Skeletal muscle tissue (tissue), 4 donors: ENCODE results near the gene SMARCAD1. TPM values are rescaled to one million over a fixed set of nuclear protein-coding genes. Genes with fewer than 3 reads are reported as not detected.

Experiments
- H3K27ac ChIP-seq: one replicate; pipeline ENCODE4 v1.7.0; 2013; ENCODE audit warnings: mild to moderate bottlenecking, low read depth, low read length, inconsistent platforms
- H3K27me3 ChIP-seq, 3 donors: one replicate each; pipeline ENCODE4 v1.7.0; 2013; ENCODE audit warnings: low read length in 3 of 3; ENCODE audit not compliant: control insufficient read depth in 3 of 3, insufficient read depth in 3 of 3
- H3K36me3 ChIP-seq, 3 donors: one replicate each; pipeline ENCODE4 v1.7.0; 2013; ENCODE audit warnings: low read length in 3 of 3; ENCODE audit not compliant: control insufficient read depth in 3 of 3, insufficient read depth in 3 of 3
- H3K4me1 ChIP-seq, 3 donors: one replicate each; pipeline ENCODE4 v1.7.0; 2013; ENCODE audit warnings: low read length in 3 of 3, mild to moderate bottlenecking in 3 of 3; ENCODE audit not compliant: control insufficient read depth in 3 of 3, insufficient read depth in 3 of 3
- H3K4me3 ChIP-seq, 3 donors: one replicate each; pipeline ENCODE4 v1.7.0; 2013; ENCODE audit warnings: low read length in 3 of 3
- H3K9ac ChIP-seq, 3 donors: one replicate each; pipeline ENCODE4 v1.7.0; 2013; ENCODE audit warnings: low read length in 3 of 3, mild to moderate bottlenecking in 3 of 3, moderate library complexity in 2 of 3, low read depth in 1 of 3
- H3K9me3 ChIP-seq, 3 donors: one replicate each; pipeline ENCODE4 v1.7.0; 2013; ENCODE audit warnings: low read length in 3 of 3; ENCODE audit not compliant: control insufficient read depth in 3 of 3
- total RNA-seq: library from RNA; depleted of rRNA; stranded (reverse); fragments of >200 nt; gene quantifications from one replicate; pipeline ENCODE4 v1.2.3, GENCODE V29; 2014
- donor health status: Osteomylitis.

The SMARCAD1 gene
- total RNA-seq, 1 donor from 2014 or later: 28.7 TPM

DNA sequence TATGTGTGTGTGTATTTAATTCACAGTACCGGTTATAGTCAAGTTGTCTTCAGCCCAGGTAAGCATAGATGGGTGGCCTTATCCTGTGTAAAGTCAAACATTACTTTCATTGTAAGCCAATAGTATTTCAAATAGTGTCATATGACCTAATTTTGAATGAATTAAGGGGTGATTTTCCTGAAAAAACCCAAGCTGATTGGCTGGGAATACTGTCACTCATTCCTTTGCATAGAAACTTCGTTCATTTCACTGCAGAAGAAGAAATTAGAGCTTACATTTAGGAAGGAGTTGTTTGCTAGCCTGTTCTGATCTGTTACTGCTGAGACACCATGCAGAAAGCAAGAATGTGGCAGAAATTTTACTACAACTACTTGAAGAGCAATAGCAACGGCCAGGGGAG lies 45.4 kb downstream of the SMARCAD1 start:
- Histone ChIP-seq H3K4me3 (no peak overlapping the region), H3K4me1 (no peaks in the 10 kb centered on the region), H3K9ac (no peak overlapping the region), H3K27me3 (no peaks in the 10 kb centered on the region), H3K9me3 (no peaks in the 10 kb centered on the region), H3K27ac (no peak overlapping the region), H3K36me3 (peaks cover 7 to 21% (median 16%) of the 10 kb centered on the region in 3 donors)

DNA sequence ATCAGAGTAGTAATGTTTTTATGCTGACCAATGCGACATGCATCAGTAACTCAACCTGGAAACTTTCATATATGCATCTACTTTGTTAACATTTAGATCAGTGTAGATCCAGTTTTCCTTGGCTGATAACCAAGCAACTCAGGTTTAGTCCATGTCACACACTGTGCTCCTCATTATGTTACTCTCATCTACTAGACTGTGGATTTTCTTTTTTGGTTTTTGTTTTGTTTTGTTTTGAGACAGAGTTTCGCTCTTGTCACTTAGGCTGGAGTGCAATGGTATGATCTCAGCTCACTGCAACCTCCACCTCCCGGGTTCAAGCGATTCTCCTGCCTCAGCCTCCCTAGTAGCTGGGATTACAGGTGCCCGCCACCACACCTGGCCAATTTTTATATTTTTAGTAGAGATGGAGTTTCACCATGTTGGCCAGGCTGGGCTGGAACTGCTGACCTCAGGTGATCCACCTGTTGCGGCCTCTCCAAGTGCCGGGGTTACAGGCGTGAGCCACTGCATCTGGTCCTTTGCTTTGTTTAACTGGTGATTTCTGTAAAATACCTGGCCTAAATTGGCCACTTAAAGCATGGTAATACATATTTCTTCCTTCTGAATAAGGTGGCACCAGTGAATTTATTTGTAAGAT lies 48.6 kb downstream of the SMARCAD1 start:
- Histone ChIP-seq H3K4me1 (no peaks in the 10 kb centered on the region), H3K9me3 (no peaks in the 10 kb centered on the region), H3K27me3 (no peaks in the 10 kb centered on the region), H3K27ac (no peak overlapping the region), H3K4me3 (no peak overlapping the region), H3K9ac (no peak overlapping the region), H3K36me3 (peaks cover 7 to 16% (median 13%) of the 10 kb centered on the region in 3 donors)

DNA sequence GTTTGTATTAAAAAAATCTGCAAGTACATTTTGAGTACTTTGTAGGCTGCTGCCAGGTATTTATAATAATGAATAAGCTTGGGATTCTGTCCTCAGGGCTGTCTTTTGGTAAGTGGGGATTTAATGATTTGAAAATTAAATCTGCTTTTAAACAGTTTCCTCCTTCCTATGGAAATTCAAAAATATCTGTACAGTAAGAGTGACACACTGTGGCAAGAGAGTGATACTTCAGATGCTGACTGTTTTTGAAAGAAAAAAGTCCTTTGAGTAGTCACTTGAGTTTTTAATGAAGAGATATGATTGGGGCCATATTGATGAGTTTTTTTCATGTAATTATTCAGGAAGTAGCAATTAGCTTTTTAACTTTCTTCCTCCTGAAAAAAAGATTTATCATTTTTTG lies 49.2 kb downstream of the SMARCAD1 start:
- H3K27ac ChIP-seq: no peak overlapping the region
- H3K4me1 ChIP-seq: no peaks in the 10 kb centered on the region
- H3K9ac ChIP-seq: no peak overlapping the region
- no peaks in the 10 kb centered on the region for H3K9me3 ChIP-seq
- no peak overlapping the region for H3K4me3 ChIP-seq
- no peaks in the 10 kb centered on the region for H3K27me3 ChIP-seq
- H3K36me3 ChIP-seq: peaks cover 7 to 14% (median 13%) of the 10 kb centered on the region in 3 donors

DNA sequence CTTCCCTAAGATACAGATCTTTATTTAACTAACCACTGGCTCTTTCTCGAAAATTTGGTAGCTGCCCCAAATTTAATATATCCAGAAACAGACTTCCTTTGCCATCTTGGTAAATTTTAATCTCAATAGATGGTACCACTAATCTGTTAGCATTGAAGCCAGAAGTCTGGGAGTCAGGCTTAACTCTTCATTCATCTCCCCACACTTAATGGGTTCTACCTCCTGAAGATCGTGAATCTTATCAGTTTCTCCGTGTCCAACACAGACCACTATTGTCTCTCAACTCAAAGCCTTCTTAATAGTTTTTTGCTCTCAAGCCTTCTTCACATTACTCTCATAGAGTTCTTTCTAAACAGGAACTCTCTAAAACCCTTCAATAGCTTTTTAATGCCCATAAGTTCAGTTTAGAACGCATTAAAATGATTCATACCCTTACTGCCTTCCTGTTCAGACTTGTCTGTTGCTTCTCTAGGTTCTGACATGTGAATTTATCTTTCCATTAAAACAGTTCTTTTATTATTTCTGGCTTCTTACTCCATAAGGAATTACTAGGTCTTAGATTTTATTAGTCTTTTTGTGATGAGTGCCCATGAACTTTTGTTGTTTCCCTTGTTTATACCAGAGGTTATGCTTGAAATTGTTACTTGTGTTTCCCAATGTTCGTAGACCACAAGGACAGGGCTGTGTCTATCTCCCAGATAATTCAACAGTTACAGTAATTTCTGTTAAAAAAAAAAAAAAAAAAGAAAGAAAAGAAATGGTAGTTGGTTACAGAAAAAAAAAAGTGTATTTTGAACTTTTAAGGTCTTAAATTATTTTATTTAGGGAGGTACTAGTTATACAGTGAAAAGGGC lies 54.7 kb downstream of the SMARCAD1 start:
- H3K4me1 ChIP-seq: no peaks in the 10 kb centered on the region
- no peaks in the 10 kb centered on the region for H3K9me3 ChIP-seq
- no peak overlapping the region for H3K9ac ChIP-seq
- H3K27ac ChIP-seq: no peak overlapping the region
- peaks cover 0 to 9% (median 0%) of the 10 kb centered on the region in 3 donors for H3K36me3 ChIP-seq
- no peak overlapping the region for H3K4me3 ChIP-seq
- H3K27me3 ChIP-seq: no peaks in the 10 kb centered on the region

DNA sequence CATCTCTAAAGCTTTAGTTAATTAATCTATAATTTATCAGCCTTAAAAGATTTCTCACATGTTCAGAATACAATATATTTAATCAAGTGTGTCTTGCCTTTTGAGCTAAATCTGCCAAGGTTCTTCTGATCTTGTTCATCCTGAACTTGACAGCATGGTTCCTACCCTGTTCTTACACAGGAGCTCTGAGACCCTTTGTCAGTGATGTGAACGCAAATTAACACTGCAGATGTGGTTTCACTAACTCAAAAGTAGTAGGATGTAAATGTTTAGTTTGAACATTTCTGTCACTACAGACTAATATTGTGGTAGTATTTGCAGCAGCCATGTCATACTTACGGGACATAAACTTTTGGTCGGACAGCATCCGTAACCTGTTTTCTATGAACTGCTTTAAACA lies 59.4 kb downstream of the SMARCAD1 start:
- Histone ChIP-seq H3K9me3 (no peaks in the 10 kb centered on the region), H3K9ac (no peak overlapping the region), H3K27me3 (no peaks in the 10 kb centered on the region), H3K27ac (no peak overlapping the region), H3K36me3 (peaks cover 0 to 14% (median 9%) of the 10 kb centered on the region in 3 donors), H3K4me3 (no peak overlapping the region), H3K4me1 (no peaks in the 10 kb centered on the region)

DNA sequence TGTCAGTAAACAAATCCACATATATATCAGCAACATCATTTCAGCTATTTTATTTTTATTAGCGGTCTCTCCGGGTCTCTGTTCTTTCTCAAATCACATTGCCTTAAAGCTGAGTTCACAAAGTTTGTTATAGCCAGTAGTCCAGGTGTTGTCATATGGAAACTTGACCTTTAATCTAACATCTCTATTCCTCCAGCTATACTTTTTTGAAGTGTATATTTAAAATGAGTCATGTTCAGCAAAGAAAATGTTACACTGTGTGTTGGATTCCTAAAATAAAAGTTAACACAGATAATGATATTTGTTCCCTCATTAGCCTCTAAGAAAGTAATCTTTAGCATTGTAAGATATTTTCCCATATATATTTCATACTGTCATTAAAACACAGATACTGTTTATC lies 63.6 kb downstream of the SMARCAD1 start:
- H3K4me1 ChIP-seq: no peaks in the 10 kb centered on the region
- H3K27ac ChIP-seq: no peak overlapping the region

DNA sequence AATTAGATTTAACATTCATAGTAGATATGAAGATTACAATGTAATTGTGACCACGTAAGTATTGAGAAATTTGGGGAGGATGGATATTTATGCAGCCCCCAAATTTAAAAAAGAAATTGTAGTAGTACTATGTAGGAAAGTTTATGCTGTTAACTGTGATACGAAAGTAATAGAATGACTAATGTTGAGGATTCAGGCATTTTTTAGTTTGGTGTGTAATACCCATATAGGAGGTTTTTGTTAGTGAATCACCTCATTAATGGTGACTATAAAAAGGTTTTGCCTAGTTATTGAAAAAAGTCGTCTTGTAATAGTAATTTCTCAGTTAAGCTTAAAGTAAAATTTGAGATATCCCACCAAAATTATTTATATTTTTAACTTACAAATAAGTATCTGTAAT lies 67.2 kb downstream of the SMARCAD1 start:
- no peaks in the 10 kb centered on the region for H3K9me3 ChIP-seq
- no peak overlapping the region for H3K4me3 ChIP-seq
- no peak overlapping the region for H3K9ac ChIP-seq
- H3K4me1 ChIP-seq: no peaks in the 10 kb centered on the region
- H3K27me3 ChIP-seq: no peaks in the 10 kb centered on the region
- H3K36me3 ChIP-seq: peaks cover 5 to 38% (median 22%) of the 10 kb centered on the region in 3 donors
- H3K27ac ChIP-seq: no peak overlapping the region

More for the DNA sequence above, 63.6 kb downstream of the SMARCAD1 start:
- no peak overlapping the region for H3K9ac ChIP-seq
- H3K4me3 ChIP-seq: no peak overlapping the region
- no peaks in the 10 kb centered on the region for H3K9me3 ChIP-seq
- H3K27me3 ChIP-seq: no peaks in the 10 kb centered on the region
- H3K36me3 ChIP-seq: peaks cover 0 to 22% (median 11%) of the 10 kb centered on the region in 3 donors

DNA sequence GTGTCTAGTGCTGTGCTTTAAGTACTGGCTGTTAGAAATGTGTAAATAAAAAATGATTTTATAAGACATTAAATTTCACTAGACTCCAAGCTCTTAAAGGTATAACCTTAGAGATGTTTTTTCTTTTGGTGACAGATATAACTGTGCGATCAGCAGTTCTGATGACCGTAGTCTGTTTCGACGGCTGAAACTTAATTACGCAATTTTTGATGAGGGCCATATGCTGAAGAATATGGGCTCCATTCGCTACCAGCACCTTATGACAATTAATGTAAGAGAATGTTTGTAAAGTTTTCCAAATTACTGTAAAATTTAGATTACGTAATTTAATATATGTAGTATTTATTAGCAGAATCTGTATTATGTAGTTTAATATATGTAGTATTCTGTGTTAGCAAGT lies 68.5 kb downstream of the SMARCAD1 start:
- peaks cover 5 to 46% (median 34%) of the 10 kb centered on the region in 3 donors for H3K36me3 ChIP-seq
- H3K27me3 ChIP-seq: no peaks in the 10 kb centered on the region
- H3K27ac ChIP-seq: no peak overlapping the region
- H3K9ac ChIP-seq: no peak overlapping the region
- no peaks in the 10 kb centered on the region for H3K4me1 ChIP-seq
- H3K4me3 ChIP-seq: no peak overlapping the region
- no peaks in the 10 kb centered on the region for H3K9me3 ChIP-seq

DNA sequence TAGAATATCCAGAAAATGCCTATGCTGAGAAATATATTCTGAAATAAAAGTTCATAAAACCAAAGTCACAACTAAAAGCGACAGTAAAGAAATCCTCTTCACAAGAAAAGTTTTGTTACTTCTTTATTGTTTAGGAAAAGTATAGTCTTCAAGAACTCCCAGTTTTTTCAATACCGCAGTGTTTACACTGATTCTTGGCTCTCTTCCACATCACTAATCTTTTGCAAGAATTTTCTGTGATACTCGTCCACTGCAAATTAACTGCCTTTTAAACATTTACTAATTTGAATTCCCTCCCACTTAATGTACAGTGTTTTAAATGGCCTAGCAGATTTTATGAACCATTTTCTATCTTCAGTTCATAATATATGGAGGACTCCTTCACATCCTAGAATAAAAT lies 69.9 kb downstream of the SMARCAD1 start:
- H3K36me3 ChIP-seq: peaks cover 7 to 40% (median 34%) of the 10 kb centered on the region in 3 donors
- no peaks in the 10 kb centered on the region for H3K27me3 ChIP-seq
- H3K4me3 ChIP-seq: no peak overlapping the region
- no peaks in the 10 kb centered on the region for H3K9me3 ChIP-seq
- no peaks in the 10 kb centered on the region for H3K4me1 ChIP-seq
- H3K27ac ChIP-seq: no peak overlapping the region
- no peak overlapping the region for H3K9ac ChIP-seq

DNA sequence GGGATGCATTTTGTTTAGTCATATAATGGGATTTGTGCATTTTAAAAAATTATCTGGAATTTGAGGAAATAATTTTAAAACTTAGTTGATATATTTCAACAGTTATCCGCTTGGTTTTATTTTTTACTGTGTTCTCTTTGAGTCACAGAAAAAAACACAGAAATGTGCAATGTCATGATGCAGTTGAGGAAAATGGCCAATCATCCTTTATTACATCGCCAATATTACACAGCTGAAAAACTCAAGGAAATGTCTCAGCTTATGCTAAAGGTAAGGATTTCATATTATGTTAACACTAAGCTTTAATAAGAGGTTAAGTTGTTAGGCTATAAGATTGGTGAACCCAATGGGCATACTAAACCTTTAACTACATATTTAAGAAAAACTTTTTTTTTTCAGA lies 71.1 kb downstream of the SMARCAD1 start:
- Histone ChIP-seq H3K9me3 (no peaks in the 10 kb centered on the region), H3K27me3 (no peaks in the 10 kb centered on the region), H3K4me3 (no peak overlapping the region), H3K9ac (no peak overlapping the region), H3K36me3 (peaks cover 7 to 42% (median 42%) of the 10 kb centered on the region in 3 donors), H3K27ac (no peak overlapping the region), H3K4me1 (no peaks in the 10 kb centered on the region)
